HEK293 (cell line): ENCODE results near the gene PER1.

Experiments used
- CTCF ChIA-PET: fragments of 350-600 bp; formaldehyde crosslinking; extraction: SDS; loops from one replicate; lab custom pipeline; 2021; ENCODE audit warnings: antibody characterized with exemption; lab: Yijun Ruan, JAX
- POLR2A ChIA-PET: fragments of 300-600 bp; formaldehyde crosslinking; extraction: SDS; loops from one replicate; lab custom pipeline; 2020; ENCODE audit warnings: antibody characterized with exemption, inconsistent platforms; lab: Yijun Ruan, JAX
- H3K27ac ChIP-seq: fragments of 200-500 bp; sonication (Bioruptor generic); 2 replicates; pipeline ENCODE4 v1.5.1; 2014; ENCODE audit warnings: low read depth, low read length, control low read depth, inconsistent platforms; ENCODE audit errors: extremely low read depth
- H3K36me3 ChIP-seq, 2 experiments: fragments of 200-500 bp in 1 of 2; sonication (Bioruptor generic) in 1 of 2; 1 replicate in 1 of 2; 2 replicates in 1 of 2; pipeline ENCODE4 v1.5.1; 2014 to 2017; ENCODE audit warnings: inconsistent platforms in 2 of 2, low read length in 2 of 2; ENCODE audit not compliant: control insufficient read depth in 2 of 2, insufficient read depth in 1 of 2
- H3K4me1 ChIP-seq: fragments of 200-500 bp; sonication (Bioruptor generic); 2 replicates; pipeline ENCODE4 v1.5.1; 2014; ENCODE audit warnings: mild to moderate bottlenecking, low read length, inconsistent platforms; ENCODE audit not compliant: control insufficient read depth, insufficient read depth
- H3K4me3 ChIP-seq: 2 replicates; pipeline ENCODE4 v1.5.1; 2011; ENCODE audit warnings: low read depth, mild to moderate bottlenecking, control low read depth, low read length, moderate library complexity
- H3K9me3 ChIP-seq: fragments of 200-500 bp; sonication (Bioruptor generic); 2 replicates; pipeline ENCODE4 v1.5.1; 2014; ENCODE audit warnings: low read depth, low read length, inconsistent platforms; ENCODE audit not compliant: control insufficient read depth, insufficient read depth
- GLI4 ChIP-seq: fragments of 450-650 bp; formaldehyde crosslinking; IDR thresholded peaks from 2 replicates; pipeline ENCODE4 v1.5.1; 2016; ENCODE audit warnings: missing biosample characterization, missing genetic modification characterization
- KLF17 ChIP-seq: fragments of 450-650 bp; formaldehyde crosslinking; IDR thresholded peaks from 2 replicates; pipeline ENCODE4 v1.5.1; 2016; ENCODE audit warnings: missing biosample characterization, missing genetic modification characterization
- MYNN ChIP-seq: fragments of 450-650 bp; formaldehyde crosslinking; IDR thresholded peaks from 2 replicates; pipeline ENCODE4 v1.5.1; 2016; ENCODE audit warnings: missing biosample characterization, missing genetic modification characterization, borderline replicate concordance
- RBAK ChIP-seq: fragments of 450-650 bp; formaldehyde crosslinking; IDR thresholded peaks from 2 replicates; pipeline ENCODE4 v1.5.1; 2016; ENCODE audit warnings: missing biosample characterization, missing genetic modification characterization
- YY1 ChIP-seq: fragments of 450-650 bp; formaldehyde crosslinking; IDR thresholded peaks from 2 replicates; pipeline ENCODE4 v1.5.1; 2018; ENCODE audit warnings: missing biosample characterization, missing genetic modification characterization
- YY2 ChIP-seq: fragments of 450-650 bp; formaldehyde crosslinking; IDR thresholded peaks from 2 replicates; pipeline ENCODE4 v1.5.1; 2016; ENCODE audit warnings: missing biosample characterization, missing genetic modification characterization
- ZBTB17 ChIP-seq: fragments of 450-650 bp; formaldehyde crosslinking; IDR thresholded peaks from 2 replicates; pipeline ENCODE4 v1.5.1; 2016; ENCODE audit warnings: missing biosample characterization, missing genetic modification characterization
- ZBTB48 ChIP-seq: fragments of 450-650 bp; formaldehyde crosslinking; IDR thresholded peaks from 2 replicates; pipeline ENCODE4 v1.5.1; 2016; ENCODE audit warnings: missing biosample characterization, missing genetic modification characterization
- ZEB2 ChIP-seq: fragments of 450-650 bp; formaldehyde crosslinking; IDR thresholded peaks from 2 replicates; pipeline ENCODE4 v1.5.1; 2016; ENCODE audit warnings: missing biosample characterization, missing genetic modification characterization
- ZNF114 ChIP-seq: fragments of 450-650 bp; formaldehyde crosslinking; IDR thresholded peaks from 2 replicates; pipeline ENCODE4 v1.5.0; 2017; ENCODE audit warnings: missing biosample characterization, missing genetic modification characterization
- ZNF140 ChIP-seq: fragments of 450-650 bp; formaldehyde crosslinking; IDR thresholded peaks from 2 replicates; pipeline ENCODE4 v1.5.1; 2016; ENCODE audit warnings: missing biosample characterization, missing genetic modification characterization
- ZNF16 ChIP-seq: fragments of 450-650 bp; formaldehyde crosslinking; IDR thresholded peaks from 2 replicates; pipeline ENCODE4 v1.5.1; 2016; ENCODE audit warnings: low read depth, missing biosample characterization, missing genetic modification characterization
- ZNF169 ChIP-seq: fragments of 450-650 bp; formaldehyde crosslinking; IDR thresholded peaks from 2 replicates; pipeline ENCODE4 v1.5.1; 2016; ENCODE audit warnings: missing biosample characterization, missing genetic modification characterization
- ZNF18 ChIP-seq: fragments of 450-650 bp; formaldehyde crosslinking; IDR thresholded peaks from 2 replicates; pipeline ENCODE4 v1.5.1; 2016; ENCODE audit warnings: missing biosample characterization, missing genetic modification characterization
- ZNF202 ChIP-seq: fragments of 450-650 bp; formaldehyde crosslinking; IDR thresholded peaks from 2 replicates; pipeline ENCODE4 v1.5.1; 2016; ENCODE audit warnings: missing biosample characterization, missing genetic modification characterization, borderline replicate concordance
- ZNF274 ChIP-seq, 2 experiments: fragments of 200-500 bp in 1 of 2; fragments of 450-650 bp in 1 of 2; sonication (Bioruptor generic) in 1 of 2; formaldehyde crosslinking in 1 of 2; IDR thresholded peaks; 2 replicates each; pipeline versions ENCODE4 v1.5.1 to v1.6.1; 2014 to 2016; ENCODE audit warnings: borderline replicate concordance in 1 of 2, inconsistent platforms in 1 of 2, low read length in 1 of 2, missing biosample characterization in 1 of 2, missing genetic modification characterization in 1 of 2
- ZNF324 ChIP-seq: fragments of 450-650 bp; formaldehyde crosslinking; IDR thresholded peaks from 2 replicates; pipeline ENCODE4 v1.5.1; 2016; ENCODE audit warnings: missing biosample characterization, missing genetic modification characterization
- ZNF341 ChIP-seq: fragments of 450-650 bp; formaldehyde crosslinking; IDR thresholded peaks from 2 replicates; pipeline ENCODE4; 2016; ENCODE audit warnings: low read depth, missing biosample characterization, missing genetic modification characterization
- ZNF37A ChIP-seq: fragments of 450-650 bp; IDR thresholded peaks from 2 replicates; pipeline ENCODE4 v1.5.1; 2018; ENCODE audit warnings: missing biosample characterization, missing genetic modification characterization
- ZNF513 ChIP-seq: fragments of 450-650 bp; IDR thresholded peaks from 2 replicates; pipeline ENCODE4 v1.5.1; 2018; ENCODE audit warnings: missing biosample characterization, missing genetic modification characterization
- ZNF658 ChIP-seq: fragments of 450-650 bp; formaldehyde crosslinking; IDR thresholded peaks from 2 replicates; pipeline ENCODE4; 2016; ENCODE audit warnings: missing biosample characterization, missing genetic modification characterization
- ZNF692 ChIP-seq: fragments of 450-650 bp; formaldehyde crosslinking; IDR thresholded peaks from 2 replicates; pipeline ENCODE4 v1.5.1; 2016; ENCODE audit warnings: missing biosample characterization, missing genetic modification characterization
- ZNF791 ChIP-seq: fragments of 450-650 bp; formaldehyde crosslinking; IDR thresholded peaks from 2 replicates; pipeline ENCODE4 v1.5.1; 2016; ENCODE audit warnings: missing biosample characterization, missing genetic modification characterization
- ZNF830 ChIP-seq: fragments of 450-650 bp; IDR thresholded peaks from 2 replicates; pipeline ENCODE4 v1.5.0; 2018; ENCODE audit warnings: missing biosample characterization, missing genetic modification characterization, low read depth, mild to moderate bottlenecking, moderate library complexity
- TF ChIP-seq, protein P1 (sequence below): fragments of 450-650 bp; formaldehyde crosslinking; IDR thresholded peaks from 2 replicates; pipeline ENCODE4 v1.5.1; 2016; ENCODE audit warnings: missing biosample characterization, missing genetic modification characterization
- TF ChIP-seq, protein P2 (sequence below): fragments of 450-650 bp; formaldehyde crosslinking; IDR thresholded peaks from 2 replicates; pipeline ENCODE4 v1.5.1; 2016; ENCODE audit warnings: missing biosample characterization, missing genetic modification characterization

The PER1 gene

DNA sequence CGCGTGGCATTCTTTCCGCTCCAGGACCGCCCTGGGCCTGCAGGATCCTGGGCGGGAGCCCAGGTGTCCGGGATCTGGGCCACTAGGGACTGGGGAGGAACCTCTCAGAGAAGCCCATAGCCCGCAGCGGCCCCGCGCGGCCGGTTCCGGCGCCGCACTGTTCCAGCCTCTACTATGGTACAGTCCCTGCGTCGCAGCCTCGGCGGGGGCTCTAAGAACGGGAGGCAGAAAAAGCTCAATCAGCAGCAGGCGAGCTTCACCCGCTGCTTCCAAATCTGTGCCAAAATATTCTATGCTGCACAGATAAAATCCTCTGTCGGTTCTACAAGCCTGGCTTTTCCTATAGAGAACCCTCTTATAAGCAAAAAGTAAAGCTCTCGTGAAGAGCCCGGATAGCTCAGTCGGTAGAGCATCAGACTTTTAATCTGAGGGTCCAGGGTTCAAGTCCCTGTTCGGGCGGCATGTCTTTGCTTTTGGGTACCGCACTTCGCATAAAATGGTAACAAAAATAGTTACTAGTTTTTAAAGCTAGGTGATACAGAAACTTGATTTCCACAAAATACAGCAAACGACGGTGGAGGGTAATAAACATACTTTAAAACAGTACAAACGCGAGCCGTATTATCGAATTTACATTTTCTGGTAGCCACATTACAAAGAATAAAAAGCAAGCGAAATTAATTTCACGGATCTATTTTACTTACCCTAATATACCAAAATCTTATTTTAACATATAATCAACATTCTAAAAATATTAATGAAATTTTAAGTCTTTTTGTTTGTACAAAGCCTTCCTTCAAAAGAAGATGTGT lies 33.2 kb downstream of the PER1 start:
- CTCF ChIA-PET = interaction anchor here (0.5 to 3.5 kb wide), 51 partner anchors 10 to 663 kb away, joined by 3 to 81 read pairs (median 5); partner anchors contain the start of genes ALOX12B, AURKB, CTC1 and TP53
- POLR2A ChIA-PET = interaction anchor here (0.6 to 3.5 kb wide), 19 partner anchors 8 to 467 kb away, joined by 3 to 32 read pairs (median 7); partner anchors contain the start of genes AURKB, BORCS6, CTC1 and PFAS
- H3K27ac ChIP-seq = peak overlapping the region; percentile 72
- H3K9me3 ChIP-seq = no peaks in the 10 kb centered on the region
- peak overlapping the region; percentile 48 for H3K4me3 ChIP-seq
- no peaks in the 10 kb centered on the region for H3K36me3 ChIP-seq
- H3K4me1 ChIP-seq = peaks cover 2% of the 10 kb centered on the region
- peak; percentile 55 for TF ChIP-seq ZNF324
- no peak for TF ChIP-seq ZNF274 (IDR thresholded peaks at IDR 0.05; ENCODE audit: low read length)
- TF ChIP-seq ZNF274 (tag by site-specific recombination; IDR thresholded peaks at IDR 0.05; ENCODE audit: borderline replicate concordance) = no peak
- no peak for TF ChIP-seq ZNF791 (tag by site-specific recombination)
- TF ChIP-seq YY1 (tag by site-specific recombination) = peak; percentile 36; the same call in 1 of the 2 replicates
- TF ChIP-seq YY2 (tag by site-specific recombination) = no peak
- peak; percentile 77 for TF ChIP-seq ZBTB48
- TF ChIP-seq ZNF114 (tag by site-specific recombination) = no peak
- TF ChIP-seq, protein P1, sequence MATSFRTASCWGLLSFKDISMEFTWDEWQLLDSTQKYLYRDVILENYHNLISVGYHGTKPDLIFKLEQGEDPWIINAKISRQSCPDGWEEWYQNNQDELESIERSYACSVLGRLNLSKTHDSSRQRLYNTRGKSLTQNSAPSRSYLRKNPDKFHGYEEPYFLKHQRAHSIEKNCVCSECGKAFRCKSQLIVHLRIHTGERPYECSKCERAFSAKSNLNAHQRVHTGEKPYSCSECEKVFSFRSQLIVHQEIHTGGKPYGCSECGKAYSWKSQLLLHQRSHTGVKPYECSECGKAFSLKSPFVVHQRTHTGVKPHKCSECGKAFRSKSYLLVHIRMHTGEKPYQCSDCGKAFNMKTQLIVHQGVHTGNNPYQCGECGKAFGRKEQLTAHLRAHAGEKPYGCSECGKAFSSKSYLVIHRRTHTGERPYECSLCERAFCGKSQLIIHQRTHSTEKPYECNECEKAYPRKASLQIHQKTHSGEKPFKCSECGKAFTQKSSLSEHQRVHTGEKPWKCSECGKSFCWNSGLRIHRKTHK (tag by site-specific recombination) = no peak
- no peak for TF ChIP-seq ZNF169 (tag by site-specific recombination)
- no peak for TF ChIP-seq ZNF18
- TF ChIP-seq ZNF341 (tag by site-specific recombination) = no peak
- TF ChIP-seq ZBTB17 (tag by site-specific recombination) = peak; percentile 65
- no peak for TF ChIP-seq RBAK (tag by site-specific recombination)
- TF ChIP-seq ZNF692 (tag by site-specific recombination) = no peak
- no peak for TF ChIP-seq ZNF16
- TF ChIP-seq ZNF140 (tag by site-specific recombination) = no peak
- no peak for TF ChIP-seq ZNF830 (tag by site-specific recombination)
- TF ChIP-seq ZEB2 = peak; percentile 78
- TF ChIP-seq ZNF202 (tag by site-specific recombination) = no peak
- TF ChIP-seq GLI4 (tag by site-specific recombination) = no peak
- peak; percentile 64; the same call in 1 of the 2 replicates for TF ChIP-seq ZNF37A
- TF ChIP-seq KLF17 (tag by site-specific recombination) = no peak; the same call in 1 of the 2 replicates
- peak; percentile 44; the same call in 1 of the 2 replicates for TF ChIP-seq ZNF513 (tag by site-specific recombination)
- 0 out of 2 replicates have a peak, but pooled peaks have one; percentile 26 for TF ChIP-seq MYNN (tag by site-specific recombination)
- no peak for TF ChIP-seq ZNF658 (tag by site-specific recombination)
- TF ChIP-seq, protein P2, sequence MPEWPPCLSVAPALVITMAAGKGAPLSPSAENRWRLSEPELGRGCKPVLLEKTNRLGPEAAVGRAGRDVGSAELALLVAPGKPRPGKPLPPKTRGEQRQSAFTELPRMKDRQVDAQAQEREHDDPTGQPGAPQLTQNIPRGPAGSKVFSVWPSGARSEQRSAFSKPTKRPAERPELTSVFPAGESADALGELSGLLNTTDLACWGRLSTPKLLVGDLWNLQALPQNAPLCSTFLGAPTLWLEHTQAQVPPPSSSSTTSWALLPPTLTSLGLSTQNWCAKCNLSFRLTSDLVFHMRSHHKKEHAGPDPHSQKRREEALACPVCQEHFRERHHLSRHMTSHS (tag by site-specific recombination) = 0 out of 2 replicates have a peak, but pooled peaks have one; percentile 15
